T-helper 2 cell treated with Interferon-gamma antibody and Interleukin-4, amounts not matched to agents 100 ng/mL and 5 ng/mL, for 36 hours (primary cell): ENCODE data around the gene NCOA3. TPM values are rescaled to one million over a fixed set of nuclear protein-coding genes. Genes with fewer than 3 reads are reported as not detected.

Experiments used
- intact Hi-C: fragments of 100-400 bp; cut with micrococcal nuclease; formaldehyde crosslinking; loops from one replicate; pipeline ENCODE4 v1.15.1; 2023
- total RNA-seq: library from RNA; stranded (reverse); gene quantifications from 2 replicates; pipeline ENCODE4 v1.2.3, GENCODE V29; 2022

Gene NCOA3
- total RNA-seq, 1 donor from 2014 or later: 104 TPM

DNA sequence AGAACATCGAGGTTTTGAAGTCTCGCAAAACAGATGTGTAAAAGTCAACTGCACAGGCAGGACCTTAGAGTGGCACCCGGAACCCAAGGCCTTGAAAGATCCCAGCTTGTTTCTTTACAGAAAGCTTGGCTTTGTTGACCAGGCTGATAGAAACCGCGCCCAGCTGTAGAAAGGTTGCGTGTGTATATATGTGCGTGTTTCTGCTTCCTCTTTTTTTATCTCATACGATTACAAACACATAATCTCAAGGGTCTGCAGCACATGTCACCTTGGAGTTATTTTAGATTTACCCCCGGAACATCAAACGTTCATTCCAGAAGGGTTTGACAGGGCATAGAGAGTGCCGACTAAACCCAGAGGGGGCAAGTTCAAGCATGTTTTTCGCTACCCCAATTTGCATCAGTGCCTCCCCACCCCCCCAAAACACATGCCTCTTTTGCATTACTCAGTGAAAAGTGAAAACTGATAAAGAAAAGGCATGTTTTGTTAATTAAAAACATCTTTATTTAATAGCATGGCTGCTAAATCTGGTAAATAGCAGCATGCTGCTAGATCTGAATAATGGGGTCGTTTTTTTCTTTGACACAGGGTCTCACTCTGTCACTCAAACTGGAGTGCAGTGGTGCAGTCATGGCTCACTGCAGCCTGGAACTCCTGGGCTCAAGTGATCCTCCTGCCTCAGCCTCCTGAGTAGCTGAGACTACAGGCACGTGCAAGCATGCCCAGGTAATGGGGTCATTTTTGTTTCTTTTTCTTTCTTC lies 33.2 kb upstream of the NCOA3 start:
- intact Hi-C loops: no loop called here

DNA sequence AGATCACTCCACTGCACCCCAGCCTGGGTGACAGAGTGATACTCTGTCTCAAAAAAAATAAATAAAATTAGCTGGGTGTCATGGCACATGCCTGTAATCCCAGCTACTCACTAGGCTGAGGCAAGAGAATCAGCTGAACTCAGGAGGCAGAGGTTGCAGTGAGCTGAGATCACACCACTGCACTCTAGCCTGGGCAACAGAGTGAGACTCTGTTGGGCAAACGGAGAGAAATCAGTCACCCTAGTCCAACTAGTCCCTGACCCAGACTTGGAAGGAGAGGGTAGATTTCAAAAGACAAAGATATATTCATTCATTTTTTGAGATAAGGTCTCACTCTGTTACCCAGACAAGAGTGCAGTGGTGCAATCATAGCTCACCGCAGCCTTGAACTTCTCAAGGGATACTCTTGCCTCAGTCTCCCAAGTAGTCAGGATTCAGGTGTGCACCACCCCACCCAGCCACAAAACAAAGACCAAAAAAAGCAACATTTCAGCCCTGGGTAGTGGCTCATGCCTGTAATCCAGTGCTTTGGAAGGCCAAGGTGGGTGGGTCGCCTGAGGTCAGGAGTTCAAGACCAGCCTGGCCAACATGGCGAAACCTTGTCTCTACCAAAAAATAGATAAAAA lies 26.2 kb upstream of the NCOA3 start:
- intact Hi-C loops: no loop called here

DNA sequence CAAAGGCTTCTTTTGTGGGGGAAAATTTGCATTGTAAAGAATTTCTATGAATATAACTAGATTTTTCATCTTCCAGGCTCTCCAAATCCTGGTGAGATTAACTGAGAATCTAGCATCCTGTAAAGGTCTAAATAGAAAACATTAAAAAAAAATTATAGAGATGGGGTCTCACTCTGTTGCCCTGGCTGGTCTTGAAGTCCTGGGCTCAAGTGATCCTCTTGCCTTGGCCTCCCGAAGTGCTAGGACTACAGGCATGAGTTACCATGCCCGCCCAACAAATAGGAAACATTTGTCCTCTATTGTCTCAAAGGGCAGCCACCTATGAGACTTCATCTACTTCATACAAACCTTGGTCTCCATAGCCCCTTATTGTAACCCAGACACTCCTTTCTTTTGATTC lies 25.2 kb upstream of the NCOA3 start:
- intact Hi-C loops: no loop called here

DNA sequence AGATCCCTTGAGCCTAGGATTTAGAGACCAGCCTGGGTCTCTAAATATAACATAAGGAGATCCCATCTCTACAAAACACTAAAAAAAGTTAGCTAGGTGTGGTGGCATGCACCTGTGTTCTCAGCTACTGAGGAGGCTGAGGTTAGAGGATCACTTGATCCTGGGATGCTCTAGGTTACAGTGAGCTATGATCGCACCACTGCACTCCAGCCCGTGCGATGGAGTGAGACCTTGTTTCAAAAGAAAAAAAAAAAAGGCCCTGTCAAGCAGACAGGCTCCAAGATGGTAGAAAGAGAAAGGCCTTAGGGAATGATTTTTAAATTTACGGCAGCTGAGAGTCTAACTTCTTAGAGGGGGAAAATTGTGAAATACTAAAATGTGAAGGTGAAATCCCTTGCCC lies 22.6 kb upstream of the NCOA3 start:
- intact Hi-C loops: no loop called here

DNA sequence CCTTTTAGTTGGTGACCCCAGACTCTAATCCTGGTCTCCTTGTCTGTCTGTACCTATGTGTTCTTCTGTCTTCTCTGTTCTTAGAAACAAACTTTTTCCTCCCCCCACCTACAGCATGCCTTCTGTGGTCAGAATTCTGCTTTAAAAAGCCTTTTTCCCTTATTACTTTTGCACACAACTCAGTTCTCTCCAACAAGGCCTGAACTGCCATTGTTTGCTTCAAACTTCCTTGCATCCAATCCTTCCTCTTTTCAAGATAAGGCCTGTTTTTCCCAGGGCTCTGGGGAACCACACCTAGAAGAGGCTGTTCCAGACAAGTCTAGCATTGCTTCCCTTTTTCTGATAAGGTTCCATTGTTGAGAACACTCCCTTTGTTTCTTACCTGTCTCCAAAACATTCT lies 22.2 kb upstream of the NCOA3 start:
- intact Hi-C loops: no loop called here

DNA sequence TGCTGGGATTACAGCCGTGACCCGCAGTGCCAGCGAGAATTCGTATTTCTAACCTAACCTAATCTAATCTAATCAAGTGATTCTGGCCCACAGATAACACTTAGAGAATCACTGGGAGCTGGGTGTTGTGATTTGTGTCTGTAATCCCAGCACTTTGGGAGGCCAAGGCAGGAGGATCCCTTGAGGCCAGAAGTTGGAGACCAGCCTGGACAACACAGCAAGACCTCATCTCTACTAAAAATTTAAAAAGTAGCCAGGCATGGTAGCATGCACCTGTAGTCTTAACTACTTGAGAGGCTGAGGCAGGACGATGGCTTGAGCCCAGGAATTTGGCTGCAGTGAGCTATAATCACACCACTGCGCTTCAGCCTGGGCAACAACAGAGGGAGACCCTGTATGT lies 21.4 kb upstream of the NCOA3 start:
- intact Hi-C loops: no loop called here

DNA sequence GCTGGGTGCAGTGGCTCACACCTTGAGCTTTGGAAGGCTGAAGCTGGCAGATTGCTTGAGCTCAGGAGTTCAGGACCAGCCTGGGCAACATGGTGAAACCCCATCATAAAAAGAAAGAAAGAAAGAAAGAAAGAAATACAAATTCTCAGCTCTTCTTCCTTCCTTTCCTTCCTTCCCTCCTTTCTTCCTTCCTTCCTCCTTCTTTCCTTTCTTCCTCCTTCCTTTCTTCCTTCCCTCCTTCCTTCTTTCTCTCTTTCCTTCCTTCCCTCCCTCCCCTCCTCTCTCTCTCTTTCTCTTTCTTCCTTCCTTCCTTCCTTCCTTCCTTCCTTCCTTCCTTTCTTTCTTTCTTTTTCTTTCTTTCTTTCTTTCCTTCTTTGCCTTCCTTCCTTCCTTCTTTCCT lies 21.0 kb upstream of the NCOA3 start:
- intact Hi-C loops: no loop called here

DNA sequence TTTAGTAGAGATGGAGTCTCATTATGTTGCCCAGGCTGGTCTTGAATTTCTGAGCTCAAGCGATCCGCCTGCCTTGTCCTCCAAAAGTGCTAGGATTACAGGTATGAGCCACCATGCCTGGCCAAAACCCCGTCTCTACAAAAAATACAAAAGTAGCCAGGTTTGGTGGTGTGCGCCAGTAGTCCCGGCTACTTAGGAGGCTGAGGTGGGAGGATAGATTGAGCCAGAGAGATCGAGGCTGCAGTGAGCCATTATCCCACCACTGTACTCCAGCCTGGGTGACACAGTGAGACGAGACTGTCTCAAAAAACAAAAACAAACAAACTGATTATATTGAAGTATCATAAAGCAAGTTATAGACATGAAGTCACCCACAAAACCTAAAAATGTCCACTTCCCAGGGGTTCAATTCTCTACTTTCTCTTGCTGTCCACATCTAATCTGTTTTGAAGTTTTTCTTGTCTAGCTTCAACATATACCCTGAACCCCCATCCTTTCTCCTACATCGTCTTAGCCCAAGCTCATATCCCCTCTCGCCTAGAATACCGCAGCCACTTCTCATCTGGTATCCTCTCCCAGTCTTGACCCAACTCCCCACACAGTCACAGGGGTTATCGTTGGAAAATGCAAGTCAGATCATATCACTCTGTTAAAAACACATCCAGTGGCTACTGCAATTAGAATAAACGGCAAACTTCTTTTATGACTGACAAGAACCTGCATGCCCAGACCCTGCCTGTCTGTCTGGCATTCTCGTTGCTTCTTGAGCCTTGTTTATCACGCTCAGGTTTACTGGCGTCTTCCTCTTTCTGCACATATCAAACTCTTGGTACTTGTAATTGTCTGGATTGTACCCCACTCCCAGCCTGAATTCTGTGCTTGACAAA lies 20.1 kb upstream of the NCOA3 start:
- intact Hi-C loops: no loop called here

DNA sequence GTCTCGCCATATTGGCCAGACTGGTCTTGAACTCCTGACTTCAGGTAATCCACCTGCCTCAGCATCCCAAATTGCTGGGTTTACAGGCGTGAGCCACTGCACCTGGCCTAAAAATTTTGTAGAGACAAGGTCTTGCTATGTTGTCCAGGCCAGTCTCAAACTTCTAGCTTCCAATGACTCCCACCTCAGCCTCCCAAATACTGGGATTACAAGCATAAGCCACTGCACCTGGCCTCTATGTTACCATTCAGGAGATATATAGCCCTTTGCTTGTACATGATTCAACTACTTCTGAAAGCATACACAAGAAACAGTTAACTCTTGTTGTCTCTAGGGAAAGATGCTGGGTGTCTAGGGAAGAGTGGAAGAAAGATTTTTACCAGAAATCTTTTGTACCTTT lies 19.0 kb upstream of the NCOA3 start:
- intact Hi-C loops: no loop called here

DNA sequence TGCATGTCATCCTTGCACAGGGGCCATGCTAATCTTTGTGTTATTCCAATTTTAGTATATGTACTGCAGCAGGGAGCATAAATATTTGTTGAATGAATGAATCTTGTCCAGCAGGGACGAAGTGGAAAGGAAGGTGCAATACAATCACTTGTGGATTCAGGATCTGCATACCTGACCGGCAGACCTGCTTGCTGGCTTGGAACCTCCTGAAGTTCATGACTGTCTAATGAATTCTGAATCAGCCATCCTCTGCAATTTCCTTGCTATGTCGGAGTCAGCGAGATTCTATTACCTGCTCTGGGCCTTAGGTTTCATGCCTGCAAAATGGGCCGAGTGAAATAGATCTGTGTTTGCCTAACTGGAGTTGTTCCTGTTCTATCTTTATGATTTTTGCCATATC lies 17.4 kb upstream of the NCOA3 start:
- intact Hi-C loops: no loop called here

DNA sequence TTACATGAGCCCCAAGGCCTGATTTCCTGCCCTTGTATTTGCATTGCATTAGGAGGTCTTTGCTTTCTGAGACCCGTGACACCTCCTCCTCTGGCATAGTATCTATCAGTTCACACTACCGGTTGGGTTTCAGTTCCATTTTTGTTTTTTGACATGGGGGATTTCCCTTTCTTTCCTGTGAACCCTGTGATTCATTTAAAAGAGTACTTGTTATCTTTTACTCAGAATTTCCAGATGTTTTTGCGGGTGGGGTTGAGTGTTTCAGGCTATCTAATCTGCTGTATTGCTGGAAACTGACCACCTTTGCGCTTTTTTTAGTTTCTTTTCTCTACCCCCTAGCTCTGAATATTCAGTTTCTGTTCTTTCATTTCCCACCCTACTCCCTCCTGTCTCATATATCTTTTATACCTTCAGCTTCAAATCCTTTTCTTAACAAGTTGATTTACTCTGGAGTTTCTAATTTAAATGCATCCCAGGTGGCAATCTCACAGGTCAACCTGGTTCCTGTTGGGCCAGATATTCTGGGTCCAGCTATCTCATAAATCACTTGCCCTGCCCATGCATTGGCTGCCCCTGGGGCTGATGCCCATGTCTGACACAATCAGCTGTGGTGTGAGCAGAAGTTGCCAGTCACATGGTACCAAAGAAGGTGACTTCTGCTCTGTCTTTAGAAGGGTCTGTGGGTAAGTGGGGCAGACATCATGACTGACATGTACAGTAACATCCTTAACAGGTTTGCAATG lies 14.3 kb upstream of the NCOA3 start:
- intact Hi-C loops: loop anchor here (1.0 kb wide), 3 partner anchors 14 to 34 kb away; partner anchors contain the start of gene NCOA3

DNA sequence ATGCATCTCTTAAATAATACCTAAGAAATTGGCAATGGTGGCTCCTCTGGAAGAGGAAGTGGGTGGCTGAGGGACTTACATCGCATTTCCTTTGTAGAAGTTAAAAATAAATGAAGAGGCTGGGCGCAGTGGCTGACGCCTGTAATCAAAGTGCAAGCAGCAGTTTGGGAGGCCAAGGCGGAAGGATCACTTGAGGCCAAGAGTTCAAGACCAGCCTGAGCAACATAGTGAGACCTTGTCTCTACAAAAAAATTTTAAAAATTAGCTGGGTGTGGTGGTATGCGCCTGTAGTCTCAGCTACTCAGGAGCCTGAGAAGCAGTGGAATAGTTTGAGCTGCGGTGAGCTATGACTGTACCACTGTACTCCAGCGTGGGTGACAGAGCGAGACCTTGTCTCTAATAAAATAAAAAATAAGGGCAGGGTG lies 12.2 kb upstream of the NCOA3 start:
- intact Hi-C loops: no loop called here

DNA sequence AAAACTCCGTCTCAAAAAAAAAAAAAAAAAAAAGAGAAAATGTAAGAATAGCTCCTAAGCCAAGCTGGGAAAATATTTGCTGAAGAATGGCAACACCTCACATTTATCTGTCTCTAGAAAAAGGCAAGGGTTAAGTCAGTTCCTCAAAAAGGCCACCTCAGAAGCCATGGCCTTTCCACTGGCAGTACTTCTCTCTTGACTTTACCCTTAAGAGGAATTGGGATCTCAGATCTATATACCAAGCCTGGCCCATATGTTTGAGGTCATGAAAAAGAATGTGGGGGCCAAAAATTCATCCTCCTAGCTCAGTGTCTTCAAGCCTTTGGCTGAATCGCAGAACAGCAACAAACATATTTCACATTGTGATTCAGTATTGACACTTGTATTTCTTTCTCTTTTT lies 10.9 kb upstream of the NCOA3 start:
- intact Hi-C loops: loop anchor here (5.0 kb wide), 1 partner anchor 133 kb away; the partner anchor contains the start of gene ZMYND8

DNA sequence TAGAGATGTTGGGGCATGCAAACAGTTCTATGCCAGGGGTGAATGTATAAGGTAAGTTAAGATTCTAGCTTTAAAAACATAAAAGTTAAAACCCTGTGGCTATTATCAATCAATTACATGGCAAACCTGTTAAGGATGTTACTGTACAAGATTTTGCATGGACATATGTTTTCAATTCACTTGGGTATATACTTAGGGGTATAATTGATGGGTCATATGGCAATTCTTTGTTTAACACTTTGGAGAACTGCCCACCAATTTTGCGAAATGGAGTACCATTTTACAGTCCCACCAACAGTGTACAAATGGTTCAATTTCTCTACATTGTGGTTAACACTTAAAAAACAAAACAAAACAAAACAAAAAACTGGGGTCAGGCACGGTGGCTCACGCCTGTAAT lies 9.4 kb upstream of the NCOA3 start:
- intact Hi-C loops: loop anchor here (5.0 kb wide), 1 partner anchor 135 kb away; the partner anchor contains the start of gene ZMYND8

DNA sequence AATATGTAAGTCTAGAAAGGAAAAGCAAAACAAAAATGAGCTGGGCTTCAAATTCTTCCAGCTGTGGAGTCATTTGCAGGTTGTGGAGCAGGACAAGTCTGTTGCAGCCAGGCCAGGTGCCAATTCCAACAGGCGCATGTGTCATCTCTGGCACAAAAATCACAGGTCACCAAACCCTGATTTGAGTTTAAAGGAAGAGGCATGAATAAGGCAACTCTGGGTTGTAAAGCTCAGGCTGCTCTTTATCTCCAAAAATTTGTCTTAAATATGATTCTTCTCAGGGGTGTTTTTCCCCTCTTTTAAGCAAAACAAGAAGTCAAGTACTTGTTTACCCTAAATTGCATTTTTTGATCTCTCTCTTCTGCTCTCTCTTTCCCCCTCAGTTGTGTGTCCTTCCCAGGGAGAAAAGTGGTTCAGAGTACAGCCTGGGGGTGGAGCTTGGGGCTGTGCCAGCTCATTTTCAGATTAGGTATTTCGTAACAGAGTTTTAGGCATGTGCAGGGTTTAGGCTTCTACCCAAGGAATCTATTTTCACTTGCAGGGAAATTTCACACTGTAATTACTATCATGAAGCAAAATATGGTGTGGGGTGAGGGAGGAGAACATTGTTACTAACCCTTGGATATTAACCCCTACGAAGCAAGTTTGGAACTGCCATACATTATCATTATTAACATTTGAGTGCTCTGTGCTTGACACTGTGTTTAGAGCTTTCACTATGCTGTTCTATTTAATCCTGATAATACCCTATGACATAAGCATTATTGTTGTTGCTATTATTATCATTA lies 8.3 kb upstream of the NCOA3 start:
- intact Hi-C loops: loop anchor here (1.0 to 5.0 kb wide), 2 partner anchors 8 to 136 kb away; partner anchors contain the start of genes NCOA3 and ZMYND8

DNA sequence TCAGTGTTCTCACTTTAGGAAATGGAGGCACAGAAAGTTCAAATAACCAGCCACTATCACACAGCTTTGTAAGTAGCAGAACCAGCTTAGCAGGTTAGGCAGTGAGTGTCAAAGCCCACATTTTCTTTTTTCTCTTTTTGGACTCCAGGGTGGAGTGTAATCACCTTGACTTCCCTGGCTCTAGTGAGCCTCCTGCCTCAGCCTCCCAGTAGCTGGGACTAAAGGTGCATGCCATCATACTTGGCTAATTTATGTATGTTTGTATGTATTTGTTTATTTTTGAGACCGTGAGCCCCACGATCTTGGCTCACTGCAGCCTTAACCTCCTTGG lies 7.8 kb upstream of the NCOA3 start:
- intact Hi-C loops: loop anchor here (1.0 to 5.0 kb wide), 2 partner anchors 7 to 137 kb away; partner anchors contain the start of genes NCOA3 and ZMYND8

DNA sequence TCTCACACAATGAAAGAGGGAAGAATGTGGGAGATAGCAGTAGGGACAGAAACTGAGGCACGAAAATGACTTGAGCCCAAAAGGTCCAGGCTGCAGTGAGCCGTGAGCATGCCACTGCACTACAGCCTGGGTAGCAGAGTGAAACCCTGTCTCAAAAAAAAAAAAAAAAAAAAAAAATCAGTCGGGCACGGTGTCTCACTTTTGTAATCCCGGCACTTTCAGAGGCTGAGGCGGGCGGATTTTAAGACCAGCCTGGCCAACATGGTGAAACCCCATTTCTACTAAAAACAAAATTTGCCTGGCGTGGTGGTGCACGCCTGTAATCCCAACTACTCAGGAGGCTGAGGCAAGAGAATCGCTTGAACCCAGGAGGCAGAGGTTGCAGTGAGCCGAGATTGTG lies 7.1 kb upstream of the NCOA3 start:
- intact Hi-C loops: loop anchor here (5.0 kb wide), 1 partner anchor 137 kb away; the partner anchor contains the start of gene ZMYND8

DNA sequence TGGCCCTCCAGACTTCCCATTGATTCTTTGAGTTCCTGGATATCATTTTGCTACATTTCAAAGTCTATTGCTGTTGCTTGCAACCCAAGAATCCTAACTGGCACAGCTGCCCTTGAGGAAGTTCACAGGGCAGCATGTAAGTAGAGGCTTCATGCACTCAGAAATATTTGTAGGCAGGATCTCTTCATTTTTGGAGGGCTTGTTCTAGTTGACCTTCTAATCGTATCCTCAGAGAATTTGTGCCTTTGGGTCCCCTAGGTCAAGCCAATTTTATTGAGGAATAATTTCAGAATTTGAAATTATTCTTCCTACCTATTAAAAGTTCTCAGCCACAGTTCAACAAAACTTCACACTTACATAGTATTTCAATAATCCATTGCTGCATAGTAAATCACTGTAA lies 5.6 kb upstream of the NCOA3 start:
- intact Hi-C loops: no loop called here

DNA sequence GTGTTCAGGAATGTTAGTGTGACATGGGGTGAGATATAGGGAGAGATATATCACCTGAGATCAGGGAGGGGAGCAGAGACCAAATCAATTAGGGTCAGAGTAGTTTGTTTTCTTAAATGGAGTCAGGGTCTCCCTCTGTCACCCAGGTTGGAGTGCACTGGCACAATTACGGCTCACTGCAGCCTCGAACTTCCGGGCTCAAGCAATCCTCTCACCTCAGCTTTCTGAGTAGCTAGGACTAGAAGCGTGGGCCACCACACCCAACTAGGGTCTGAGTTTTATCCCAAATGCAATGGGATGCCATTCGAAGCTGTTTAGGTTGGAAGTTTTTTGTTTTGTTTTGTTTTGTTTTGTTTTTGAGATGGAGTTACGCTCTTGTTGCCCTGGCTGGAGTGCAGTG lies 3.1 kb upstream of the NCOA3 start:
- intact Hi-C loops: no loop called here

DNA sequence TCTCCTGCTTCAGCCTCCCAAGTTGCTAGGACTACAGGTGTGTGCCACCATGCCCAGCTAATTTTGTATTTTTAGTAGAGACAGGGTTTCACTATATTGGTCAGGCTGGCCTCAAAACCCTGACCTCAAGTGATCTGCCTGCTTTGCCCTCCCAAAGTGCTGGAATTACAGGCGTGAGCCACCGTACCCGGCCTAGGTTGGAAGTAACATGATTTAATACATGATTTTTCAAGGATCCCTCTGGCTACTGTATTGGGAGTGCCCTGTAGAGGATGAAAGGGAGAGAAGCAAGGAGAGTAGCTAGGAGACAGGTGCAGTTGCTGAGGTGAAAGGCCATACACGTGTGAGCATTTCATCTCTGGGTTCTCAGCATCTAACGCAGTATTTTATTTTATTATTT lies 2.6 kb upstream of the NCOA3 start:
- intact Hi-C loops: no loop called here
